GM12878 (cell line): ENCODE results near the gene POR. TPM values are rescaled to one million over a fixed set of nuclear protein-coding genes. Genes with fewer than 3 reads are reported as not detected.

Experiments used
- BRCA1 ChIP-seq: IDR thresholded peaks from 2 replicates; pipeline ENCODE4 v1.6.1; 2011; ENCODE audit warnings: low read depth, low read length, improper control_type of control experiment
- CBX5 ChIP-seq: sonication (generic); IDR thresholded peaks from 2 replicates; pipeline ENCODE4 v1.6.1; 2016; ENCODE audit warnings: low read depth, moderate library complexity, mild to moderate bottlenecking, inconsistent platforms
- CHD1 ChIP-seq: IDR thresholded peaks from 2 replicates; pipeline ENCODE4 v1.6.1; 2012; ENCODE audit warnings: low read depth, low read length, improper control_type of control experiment
- CUX1 ChIP-seq: IDR thresholded peaks from 2 replicates; pipeline ENCODE4 v1.6.1; 2012; ENCODE audit warnings: improper control_type of control experiment, low read depth, low read length; ENCODE audit not compliant: insufficient replicate concordance
- E2F8 ChIP-seq: fragments of 450-650 bp; IDR thresholded peaks from 2 replicates; pipeline ENCODE4 v1.6.1; 2018; ENCODE audit warnings: mild to moderate bottlenecking, low read depth, moderate library complexity; ENCODE audit not compliant: partially characterized antibody
- E4F1 ChIP-seq: fragments of 450-650 bp; IDR thresholded peaks from 2 replicates; pipeline ENCODE4 v1.6.1; 2018; ENCODE audit warnings: borderline replicate concordance, mild to moderate bottlenecking; ENCODE audit not compliant: partially characterized antibody
- EP300 ChIP-seq, 2 experiments: fragments of 150-350 bp in 1 of 2; IDR thresholded peaks; 2 replicates each; pipeline ENCODE4 v1.6.1; 2011 to 2012; ENCODE audit warnings: low read depth in 2 of 2, low read length in 2 of 2, borderline replicate concordance in 1 of 2, improper control_type of control experiment in 1 of 2, inconsistent platforms in 1 of 2; ENCODE audit not compliant: control insufficient read depth in 1 of 2
- FOXK2 ChIP-seq: fragments of 450-650 bp; IDR thresholded peaks from 2 replicates; pipeline ENCODE4 v1.6.1; 2017; ENCODE audit warnings: mild to moderate bottlenecking, moderate library complexity
- IRF3 ChIP-seq: fragments of 450-650 bp; IDR thresholded peaks from 2 replicates; pipeline ENCODE4 v1.6.1; 2014; ENCODE audit warnings: mild to moderate bottlenecking
- IRF4 ChIP-seq: IDR thresholded peaks from 2 replicates; pipeline ENCODE4 v1.6.1; 2011; ENCODE audit warnings: low read depth, low read length
- JUNB ChIP-seq: IDR thresholded peaks from 2 replicates; pipeline ENCODE4 v1.6.1; 2016; ENCODE audit warnings: antibody characterized with exemption, mild to moderate bottlenecking
- MXI1 ChIP-seq: fragments of 150-350 bp; IDR thresholded peaks from 2 replicates; pipeline ENCODE4 v1.6.1; 2011; ENCODE audit warnings: low read depth, mild to moderate bottlenecking, inconsistent platforms, low read length, improper control_type of control experiment
- NFYB ChIP-seq: IDR thresholded peaks from 2 replicates; pipeline ENCODE4 v1.6.1; 2011; ENCODE audit warnings: low read depth, mild to moderate bottlenecking, low read length, improper control_type of control experiment, moderate library complexity; ENCODE audit not compliant: insufficient read depth
- SIX5 ChIP-seq: IDR thresholded peaks from 2 replicates; pipeline ENCODE4 v1.6.1; 2011; ENCODE audit warnings: mild to moderate bottlenecking, low read depth, low read length, moderate library complexity; ENCODE audit not compliant: severe bottlenecking
- SP1 ChIP-seq: IDR thresholded peaks from one replicate; pipeline ENCODE4 v1.6.1; 2011; ENCODE audit warnings: low read depth, low read length
- SREBF1 ChIP-seq: IDR thresholded peaks from 2 replicates; pipeline ENCODE4 v1.6.1; 2012; ENCODE audit warnings: mild to moderate bottlenecking, low read length
- polyA plus RNA-seq, 11 experiments: library from polyadenylated mRNA; depleted of rRNA in 4 of 11; unstranded in 6 of 11; stranded (reverse) in 5 of 11; fragments of >200 nt; fragmentation: Nextera tagmentation in 4 of 11; fragmentation: Illumina TruSeq in 1 of 11; extraction: Ambion mirVana in 4 of 11; extraction: Trizol in 1 of 11; gene quantifications; 1 replicate in 1 of 11; 2 replicates in 10 of 11; pipeline versions ENCODE4 v1.2.1 to v1.2.3, GENCODE V29; 2011 to 2016; ENCODE audit warnings: inconsistent platforms in 2 of 11, missing spikeins in 2 of 11, low read depth in 1 of 11
- total RNA-seq, 4 experiments: library from RNA; depleted of rRNA in 3 of 4; stranded (reverse); fragments of >200 nt in 3 of 4; fragmentation: Illumina TruSeq in 1 of 4; extraction: Trizol in 1 of 4; gene quantifications; 2 replicates each; pipeline versions ENCODE4 v1.2.1 to v1.2.3, GENCODE V29; 2013 to 2021

The POR gene
- total and polyA plus RNA-seq, 10 of the 15 experiments (the other 5 are each of a cell fraction or from before 2014, with no cell fraction given): 2.2 to 75.8 (median 35.9) TPM

- no peak for TF ChIP-seq E4F1
- TF ChIP-seq IRF4: no peak
- no peak for TF ChIP-seq CUX1
- TF ChIP-seq IRF3: 0 out of 2 replicates have a peak, but pooled peaks have one; percentile 5
- TF ChIP-seq MXI1: peak; percentile 50; the same call in 1 of the 2 replicates
- no peak for TF ChIP-seq BRCA1
- TF ChIP-seq E2F8: no peak
- TF ChIP-seq EP300 (IDR thresholded peaks at IDR 0.05; ENCODE audit: borderline replicate concordance in 1 of 2, control insufficient read depth in 1 of 2, low read depth in 2 of 2, low read length in 2 of 2): no peak
- TF ChIP-seq CBX5: no peak
- peak; percentile 94 for TF ChIP-seq SP1
- no peak for TF ChIP-seq SIX5
- no peak for TF ChIP-seq JUNB
- TF ChIP-seq FOXK2: no peak
- no peak for TF ChIP-seq CHD1
- no peak for TF ChIP-seq SREBF1
- TF ChIP-seq NFYB: peak; percentile 90
These were observed 79.6 kb downstream of the POR start, which contains the start of gene TMEM120A (continued) for GRCh38 chr7:75994388-75995051.
